ENCODE results near the gene TFR2.

TFR2 gene

DNA sequence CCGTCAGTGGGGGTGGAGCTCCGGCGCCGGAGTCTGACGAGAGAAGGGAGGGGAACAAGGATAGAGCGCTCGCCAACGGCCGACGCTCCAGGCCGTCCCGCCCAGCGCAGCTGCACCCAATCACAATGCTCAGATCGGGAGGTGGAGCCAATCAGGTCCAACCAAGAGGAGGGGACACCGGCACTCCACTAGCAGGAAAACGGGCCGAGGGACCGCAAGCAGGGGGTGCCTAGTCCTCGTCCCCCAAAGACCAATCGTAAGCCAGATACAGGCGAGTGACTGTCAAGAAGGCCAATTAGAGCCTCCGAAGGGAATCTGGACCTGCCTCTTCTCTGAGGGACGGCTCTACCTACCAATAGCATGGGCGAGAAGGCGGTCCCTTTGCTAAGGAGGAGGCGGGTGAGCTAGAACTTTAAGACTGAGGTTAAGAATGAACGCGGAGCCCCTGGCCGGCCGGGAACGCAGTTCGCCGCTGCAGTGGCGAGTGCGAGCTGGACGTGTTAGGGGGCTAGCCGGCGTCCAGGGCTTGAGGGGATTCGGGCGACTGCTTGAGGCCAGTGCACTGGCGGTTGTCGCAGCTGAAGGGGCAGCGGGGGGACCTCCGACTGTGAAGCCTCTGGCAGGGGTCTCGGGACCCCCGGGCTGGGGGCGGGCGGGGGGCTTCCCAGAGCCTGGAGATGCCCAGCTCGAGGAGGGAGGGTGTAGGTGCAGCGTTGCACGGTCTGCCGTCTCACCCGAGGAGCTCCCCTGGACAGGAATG lies 54.9 kb downstream of the TFR2 start, which contains the start of gene FBXO24:
Gene FBXO24 (plus strand): TSS at position 63 of the 760 bp plus-strand sequence. CDS start 298 bp downstream, at position 361.
- DNase-seq (ENCODE audit: low read depth in 2 of 3, low spot score in 2 of 3) = peak; percentile 91 to 98 (median 98)

DNA sequence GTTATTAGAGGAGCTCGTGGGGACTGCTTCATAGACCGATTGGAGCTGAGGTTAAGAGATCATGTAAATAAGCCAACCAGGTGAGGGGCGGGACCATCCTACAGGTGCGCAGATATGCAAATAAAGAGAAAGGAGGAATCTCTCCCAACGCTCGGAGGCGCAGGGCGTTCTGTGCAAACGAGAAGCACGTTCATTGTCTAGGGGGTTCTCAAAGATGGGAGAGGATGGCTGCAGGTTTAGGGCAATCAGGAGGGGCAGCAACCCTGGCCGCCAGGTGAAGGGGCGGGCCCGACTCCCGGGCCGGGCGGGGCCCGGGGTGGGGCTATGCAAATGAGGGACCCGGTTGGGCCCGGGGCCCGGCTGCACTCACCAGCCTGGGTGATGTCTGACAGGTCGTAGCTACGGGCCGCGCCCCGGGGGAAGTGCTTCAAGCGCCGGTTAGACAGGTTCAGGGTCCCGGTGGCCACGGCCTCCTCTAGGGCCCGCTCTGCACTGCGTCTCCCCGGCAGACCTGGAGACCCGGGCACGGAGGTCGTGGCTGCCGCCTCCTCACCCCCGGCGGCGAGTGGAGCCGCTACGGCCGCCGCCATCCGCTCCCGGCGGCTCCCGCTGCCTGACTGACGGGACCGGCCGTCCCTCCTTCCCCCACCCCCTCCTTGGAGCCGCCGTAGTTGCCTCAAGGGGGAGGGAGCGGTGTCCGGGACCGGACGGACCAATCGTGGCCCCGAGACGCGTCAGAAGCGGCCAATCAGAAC lies 55.7 kb downstream of the TFR2 start, which contains the start of gene LRCH4:
Gene LRCH4 (minus strand): TSS at position 619 of the 755 bp plus-strand sequence. CDS start 29 bp downstream, at position 590.
- no peak for DNase-seq (ENCODE audit: low read depth in 2 of 3, low spot score in 2 of 3)

DNA sequence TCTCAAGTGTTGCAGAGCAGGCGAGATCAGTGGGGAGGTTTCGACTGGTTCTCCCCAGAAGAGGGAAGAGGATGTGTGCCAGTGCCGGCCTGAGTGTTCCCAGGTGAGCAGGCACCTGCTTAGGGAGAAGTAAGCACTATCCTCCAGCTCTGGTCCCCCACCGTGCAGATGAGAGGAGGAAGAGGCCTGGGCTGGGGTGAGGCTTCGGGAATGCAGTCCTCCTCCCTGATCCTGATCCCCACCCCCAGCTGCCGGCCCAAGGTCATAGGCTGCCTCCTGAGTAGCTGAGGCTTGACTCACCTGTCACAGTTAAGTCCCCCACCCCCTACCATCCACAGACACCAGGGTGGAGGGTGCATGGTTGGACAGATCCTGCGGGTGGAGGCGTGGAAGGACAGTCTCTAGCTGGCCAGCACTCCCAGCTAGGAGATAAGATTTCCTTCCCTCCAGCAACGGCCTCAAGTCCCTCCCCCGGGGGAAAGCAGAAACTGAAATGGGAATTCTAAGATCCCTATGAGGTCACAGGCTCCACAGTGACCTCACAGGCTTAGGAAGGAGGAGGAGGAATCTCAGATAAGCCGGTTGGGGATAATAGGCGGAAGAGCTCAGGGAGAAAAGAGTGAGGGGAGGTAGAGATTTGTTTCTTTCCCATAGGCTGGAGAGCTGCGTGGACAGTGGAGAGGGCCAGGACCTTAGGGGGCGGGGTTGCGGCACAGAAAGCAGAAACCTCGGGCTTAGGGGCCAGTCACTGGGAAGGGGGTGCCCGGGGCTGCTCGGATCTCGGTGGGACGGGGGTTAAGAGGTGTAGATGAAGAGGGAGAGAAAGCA lies 56.5 kb downstream of the TFR2 start:
- DNase-seq (ENCODE audit: low read depth in 2 of 3, low spot score in 2 of 3) = no peak

DNA sequence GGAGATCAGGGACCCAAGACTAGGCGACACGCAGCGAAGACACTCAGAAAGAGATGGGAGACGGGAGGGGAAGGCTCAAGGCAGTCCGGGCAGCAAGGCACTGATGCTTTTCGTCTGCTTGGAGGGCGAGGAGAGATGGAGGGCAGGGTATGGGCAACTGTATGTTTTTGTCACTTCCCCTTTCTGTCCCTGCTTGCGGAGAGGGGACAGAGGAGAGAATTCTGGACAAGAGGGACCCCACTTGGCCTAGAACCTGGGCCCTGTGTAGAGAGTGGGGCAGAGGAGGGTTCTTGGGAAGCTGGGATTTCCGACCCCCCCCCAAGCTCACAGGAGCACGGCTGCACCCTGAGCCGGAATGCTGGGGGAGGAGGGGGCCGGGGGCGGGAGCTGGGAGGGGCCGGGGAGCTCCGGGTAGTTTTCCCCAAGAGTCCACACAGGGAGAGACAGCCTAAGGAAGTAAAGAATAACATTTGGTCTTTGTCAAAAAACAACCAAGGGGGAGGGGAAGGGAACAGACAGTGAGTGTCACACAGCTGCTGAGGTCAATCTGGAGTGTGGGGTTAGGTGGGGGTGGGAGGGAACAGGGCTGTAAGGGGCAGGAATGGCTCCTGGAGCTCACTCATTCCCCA lies 57.2 kb downstream of the TFR2 start:
- no peak for DNase-seq (ENCODE audit: low read depth in 2 of 3, low spot score in 2 of 3)

DNA sequence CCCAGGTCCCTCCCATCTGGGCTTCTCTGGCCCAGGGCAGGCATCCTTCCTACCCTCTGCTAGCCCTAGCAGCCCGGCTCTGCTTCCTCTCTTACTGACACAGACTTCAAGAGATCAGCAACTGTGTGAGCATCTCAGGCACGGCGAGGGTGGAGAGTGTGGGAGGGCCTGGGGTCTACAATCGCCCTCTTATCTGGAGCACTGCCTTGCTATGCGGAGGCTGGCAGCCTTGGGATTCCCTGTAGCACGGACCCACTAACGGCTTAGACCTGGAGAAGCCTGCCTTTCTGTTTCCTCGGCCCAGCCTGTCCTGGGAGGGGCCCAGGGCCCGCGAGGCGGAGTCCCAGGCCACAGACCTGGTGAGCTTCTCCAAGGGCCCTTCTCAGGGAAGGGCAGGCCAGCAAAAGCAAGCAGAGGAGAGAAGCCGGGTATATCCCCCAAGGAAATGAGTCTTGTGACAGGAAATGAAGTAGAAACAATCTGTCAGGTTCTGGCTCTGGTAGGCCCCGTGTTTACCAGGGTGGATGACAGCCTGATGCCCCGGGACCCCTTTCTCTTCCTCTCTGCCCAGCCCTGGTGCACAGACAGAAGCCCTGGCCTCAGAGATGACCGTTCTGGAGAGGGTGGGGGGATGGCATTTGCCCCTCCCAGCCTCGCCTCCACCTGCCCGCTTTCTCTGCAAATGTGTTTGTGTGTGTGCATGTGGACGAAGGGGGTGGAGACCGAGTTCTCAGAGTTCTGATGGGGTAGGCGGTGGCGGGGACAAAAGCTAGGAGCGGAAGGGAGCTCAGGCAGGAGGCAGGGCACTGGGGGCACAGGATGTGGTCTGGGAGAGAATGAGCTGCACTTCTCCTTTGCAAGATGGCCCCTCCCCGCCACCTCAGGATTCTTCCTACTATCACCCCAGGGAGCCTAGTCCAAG lies 58.0 kb downstream of the TFR2 start:
- DNase-seq (ENCODE audit: low read depth in 2 of 3, low spot score in 2 of 3) = no peak

DNA sequence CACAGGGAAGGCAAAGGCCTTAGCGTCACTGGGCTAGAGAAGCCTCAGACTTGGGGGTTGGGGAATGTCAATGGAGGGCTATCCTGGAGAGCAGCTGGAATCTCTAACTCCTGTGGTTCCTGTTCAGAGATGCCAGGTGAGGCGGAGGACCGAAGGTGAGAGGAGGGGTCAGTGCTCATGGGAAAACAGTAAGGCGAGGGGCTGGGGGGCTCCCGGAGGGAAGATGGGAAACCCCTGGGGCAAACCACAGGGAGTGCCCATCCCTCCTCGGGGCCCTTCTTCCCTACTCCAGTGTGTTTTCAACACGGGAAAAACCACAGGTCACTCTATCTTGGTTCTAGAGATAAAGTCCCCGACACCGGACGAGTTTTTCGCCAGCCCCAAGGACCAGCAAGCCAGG lies 58.7 kb downstream of the TFR2 start:
- no peak for DNase-seq (ENCODE audit: low read depth in 2 of 3, low spot score in 2 of 3)

DNA sequence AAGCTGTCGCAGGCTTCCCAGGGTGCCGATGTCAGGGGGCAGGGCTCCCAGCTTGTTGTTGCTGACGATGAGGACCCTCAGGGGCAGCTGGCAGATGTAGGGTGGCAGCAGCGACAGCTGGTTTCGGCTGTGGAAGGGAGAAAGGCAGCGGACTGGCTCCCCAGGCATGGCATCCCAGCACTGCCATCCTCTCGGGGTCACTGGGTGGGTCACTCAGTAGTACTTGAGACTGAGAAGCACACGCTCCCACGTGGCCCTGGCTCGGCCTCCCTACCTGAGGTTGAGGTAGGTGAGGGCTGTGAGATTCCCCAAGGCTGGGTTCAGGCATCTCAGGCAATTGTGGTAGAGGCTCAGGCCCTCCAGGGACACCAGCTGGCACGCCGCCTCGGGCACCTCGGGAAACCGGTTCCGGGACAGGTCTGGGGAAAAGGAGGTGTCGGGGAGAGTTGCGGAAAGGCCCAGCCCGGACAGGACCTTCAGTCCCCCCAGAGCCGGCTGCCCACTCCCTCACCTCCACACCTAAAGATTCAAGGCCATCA lies 59.2 kb downstream of the TFR2 start:
- no peak for DNase-seq (ENCODE audit: low read depth in 2 of 3, low spot score in 2 of 3)

DNA sequence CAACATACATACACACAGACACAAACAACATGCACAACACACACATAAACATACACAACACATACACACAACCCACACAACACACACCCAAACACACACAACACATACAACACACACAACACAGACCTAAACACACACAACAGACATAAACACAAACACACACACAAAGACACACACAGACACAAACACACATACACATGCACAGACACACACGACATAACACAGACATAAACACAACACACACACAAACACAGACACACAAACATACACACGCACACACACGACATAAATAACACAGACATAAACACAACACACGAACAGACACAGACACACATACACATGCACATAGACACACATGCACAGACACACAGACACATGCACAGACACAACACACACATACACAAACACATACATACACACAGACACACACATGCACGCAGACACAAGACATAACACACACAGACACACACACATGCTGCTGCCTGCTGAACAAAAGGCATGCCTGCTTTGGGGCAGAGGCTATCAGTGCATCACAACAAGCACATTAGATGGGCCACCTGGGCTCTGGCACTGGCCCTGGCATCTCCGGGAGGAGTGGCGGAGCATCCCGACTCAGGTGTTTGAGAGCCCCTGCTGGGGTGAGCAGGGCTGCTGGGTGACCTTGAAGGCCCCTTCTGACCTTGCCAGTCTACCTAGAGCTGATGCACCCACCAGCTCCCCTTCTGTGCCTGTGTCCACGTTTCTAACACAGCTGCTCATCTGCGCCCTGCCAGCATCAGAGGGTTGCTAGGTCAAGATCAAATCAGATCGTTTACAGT lies 60.7 kb downstream of the TFR2 start:
- DNase-seq (ENCODE audit: low read depth in 2 of 3, low spot score in 2 of 3) = no peak

DNA sequence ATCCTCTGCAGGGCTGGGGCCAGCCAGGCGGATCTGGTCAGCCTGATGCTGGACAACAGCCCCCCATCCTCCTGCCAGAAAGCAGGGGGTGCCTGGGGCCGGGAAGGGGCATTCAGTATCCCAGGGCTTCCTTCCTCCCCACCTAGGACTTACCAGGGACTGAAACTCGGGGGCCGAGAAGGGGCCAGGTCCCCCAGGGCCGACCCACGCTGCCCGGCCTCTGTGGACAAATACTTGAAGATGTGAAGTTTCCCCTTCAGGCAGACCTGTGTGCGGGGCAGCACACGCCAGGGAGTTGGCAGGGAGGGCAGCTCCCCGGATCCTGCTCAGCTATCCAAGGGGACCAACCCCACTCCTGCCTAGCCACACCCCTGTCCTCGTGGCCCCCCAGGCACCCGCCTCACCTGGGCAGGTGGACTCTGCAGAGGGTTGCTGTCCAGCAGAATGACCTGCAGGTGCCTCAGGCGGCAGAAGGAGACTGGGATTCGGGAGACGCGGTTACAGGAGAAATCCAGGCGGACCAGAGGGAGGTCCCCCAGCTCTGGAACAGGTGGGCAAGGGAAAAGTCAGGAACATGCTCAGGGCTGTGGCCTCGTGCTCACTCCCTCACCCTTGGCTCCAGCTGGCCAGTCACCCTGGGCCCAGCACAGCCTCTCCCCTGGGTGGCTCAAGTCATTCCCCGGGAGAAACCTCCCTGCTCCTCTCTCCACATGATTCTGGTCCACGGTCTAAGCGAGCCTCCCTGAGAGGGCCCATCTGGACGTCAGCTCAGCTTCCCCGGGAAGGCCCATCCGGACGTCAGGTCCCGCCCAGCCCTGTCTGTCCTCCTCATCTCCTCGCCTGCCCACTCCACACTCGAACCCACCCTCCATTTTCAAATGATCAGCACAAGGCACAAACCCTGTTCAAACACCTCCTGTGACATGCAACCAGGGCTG lies 62.8 kb downstream of the TFR2 start:
- no peak for DNase-seq (ENCODE audit: low read depth in 2 of 3, low spot score in 2 of 3)

DNA sequence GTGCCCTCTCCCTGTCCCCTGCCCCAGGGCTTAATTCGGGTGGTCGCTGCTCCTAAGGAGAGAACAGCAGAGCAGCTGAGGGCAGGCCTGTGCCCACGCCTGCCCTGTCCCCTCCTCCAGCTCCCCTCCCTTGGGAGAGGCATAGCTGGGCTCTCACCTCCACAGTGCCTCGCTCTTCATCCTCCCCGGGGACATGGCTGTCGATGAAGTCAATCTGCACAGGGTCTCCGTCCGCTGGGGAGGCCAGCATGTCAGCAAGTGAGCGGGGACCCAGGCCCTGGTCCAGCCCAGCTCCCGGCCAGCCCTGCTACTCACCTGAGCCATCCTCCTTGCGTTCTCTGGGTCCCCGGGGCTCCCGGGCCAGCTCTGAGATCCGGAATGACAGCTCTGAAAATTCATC lies 63.8 kb downstream of the TFR2 start:
- DNase-seq (ENCODE audit: low read depth in 2 of 3, low spot score in 2 of 3) = no peak

DNA sequence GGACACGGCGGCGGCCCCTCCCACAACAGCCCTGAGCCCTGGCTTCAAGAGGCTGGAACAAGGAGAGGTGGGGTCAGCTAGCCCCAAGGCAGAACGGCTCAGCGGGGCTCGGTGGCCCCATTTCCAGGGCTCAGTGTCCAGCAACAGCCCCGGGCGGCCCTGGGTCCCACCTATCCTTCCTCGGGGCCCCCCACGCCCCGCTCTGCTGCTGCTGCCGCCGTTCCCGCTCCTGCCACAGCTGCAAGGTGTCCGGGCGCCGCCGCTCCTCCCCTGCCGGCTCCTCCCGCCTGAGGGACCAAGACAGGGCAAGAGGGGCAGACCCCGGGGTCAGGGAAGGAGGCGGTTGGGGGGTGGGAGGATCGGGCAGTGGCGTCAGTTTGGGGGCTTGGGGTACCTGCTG lies 64.2 kb downstream of the TFR2 start:
- DNase-seq (ENCODE audit: low read depth in 2 of 3, low spot score in 2 of 3) = no peak

DNA sequence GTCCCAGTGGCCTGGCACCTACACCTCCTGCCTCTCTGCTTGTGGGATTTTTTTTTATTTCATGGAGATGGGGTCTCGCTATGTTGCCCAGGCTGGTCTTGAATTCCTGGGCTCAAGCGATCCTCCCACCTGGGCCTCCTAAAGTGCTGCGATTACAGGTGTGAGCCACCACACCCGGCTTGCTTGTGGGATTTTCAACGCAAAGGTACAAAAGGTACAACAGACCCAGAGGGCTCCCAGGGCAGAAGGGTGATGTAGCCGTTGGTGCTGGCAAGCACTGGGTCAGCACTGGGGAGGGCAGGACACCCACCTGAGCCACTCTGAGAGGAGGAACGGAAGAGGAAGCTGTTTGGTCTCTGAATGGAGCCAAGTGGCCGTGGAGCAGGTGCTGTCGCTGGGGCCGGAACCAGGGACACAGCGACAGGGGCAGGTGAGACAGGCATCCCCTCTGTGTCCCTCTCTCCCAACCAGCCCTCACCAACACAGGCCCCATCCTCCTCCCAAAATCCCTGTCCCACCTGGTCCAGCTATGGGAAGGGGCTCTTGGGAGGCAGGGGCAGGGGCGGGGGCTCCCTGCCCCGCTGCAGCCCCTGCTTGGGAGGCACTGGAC lies 64.9 kb downstream of the TFR2 start:
- DNase-seq (ENCODE audit: low read depth in 2 of 3, low spot score in 2 of 3) = no peak

DNA sequence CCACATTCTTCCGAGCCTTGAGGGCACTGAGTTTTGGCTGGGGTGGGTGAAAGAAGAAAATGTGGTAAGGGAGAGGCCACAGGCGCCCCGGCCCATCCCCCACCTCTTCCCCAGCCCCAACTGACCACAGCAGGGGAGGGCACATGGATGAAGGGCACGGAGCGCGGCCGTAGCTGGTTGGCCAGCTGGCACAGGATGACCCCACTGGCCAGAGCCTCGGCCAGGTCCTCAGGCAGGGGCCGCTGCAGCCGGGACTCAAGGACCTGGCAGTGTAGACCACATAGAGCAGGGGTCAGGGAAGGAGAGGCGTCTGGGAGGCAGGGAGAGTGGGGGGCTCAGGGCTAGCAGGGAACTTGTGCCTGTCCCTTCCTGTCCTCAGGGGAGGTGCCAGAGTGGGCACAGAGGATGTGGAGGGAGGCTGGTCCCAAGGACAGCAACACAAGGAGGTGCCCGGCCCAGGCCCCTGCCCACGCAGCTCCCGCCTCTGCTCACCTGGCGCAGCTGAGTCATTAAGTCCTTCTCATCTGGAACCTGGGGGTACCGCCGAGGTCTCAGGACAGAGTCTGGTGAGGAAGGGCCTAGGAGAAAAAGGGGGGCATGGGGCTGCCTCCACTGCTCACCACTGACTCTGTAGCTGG lies 65.5 kb downstream of the TFR2 start:
- DNase-seq (ENCODE audit: low read depth in 2 of 3, low spot score in 2 of 3) = no peak

DNA sequence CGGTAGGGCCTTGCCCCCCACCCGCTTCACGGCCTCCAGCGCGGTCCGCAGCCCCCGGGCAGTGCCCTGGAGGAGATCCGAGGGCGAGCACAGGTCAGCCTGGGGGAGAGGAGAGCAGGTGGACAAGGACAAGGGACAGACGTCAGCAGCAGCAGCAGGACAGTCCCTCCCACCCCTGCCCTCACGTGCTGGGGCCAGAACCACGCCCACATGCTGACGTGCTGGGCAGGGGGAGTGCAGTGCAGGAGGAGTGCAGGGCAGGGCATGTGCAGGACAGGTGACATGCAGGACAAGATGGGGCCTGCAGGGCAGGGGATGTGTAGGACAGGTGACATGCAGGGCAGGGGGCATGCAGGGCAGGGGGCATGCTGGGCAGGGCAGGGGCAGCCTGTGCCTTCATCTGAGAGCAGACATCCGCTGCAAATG lies 66.1 kb downstream of the TFR2 start:
- no peak for DNase-seq (ENCODE audit: low read depth in 2 of 3, low spot score in 2 of 3)

DNA sequence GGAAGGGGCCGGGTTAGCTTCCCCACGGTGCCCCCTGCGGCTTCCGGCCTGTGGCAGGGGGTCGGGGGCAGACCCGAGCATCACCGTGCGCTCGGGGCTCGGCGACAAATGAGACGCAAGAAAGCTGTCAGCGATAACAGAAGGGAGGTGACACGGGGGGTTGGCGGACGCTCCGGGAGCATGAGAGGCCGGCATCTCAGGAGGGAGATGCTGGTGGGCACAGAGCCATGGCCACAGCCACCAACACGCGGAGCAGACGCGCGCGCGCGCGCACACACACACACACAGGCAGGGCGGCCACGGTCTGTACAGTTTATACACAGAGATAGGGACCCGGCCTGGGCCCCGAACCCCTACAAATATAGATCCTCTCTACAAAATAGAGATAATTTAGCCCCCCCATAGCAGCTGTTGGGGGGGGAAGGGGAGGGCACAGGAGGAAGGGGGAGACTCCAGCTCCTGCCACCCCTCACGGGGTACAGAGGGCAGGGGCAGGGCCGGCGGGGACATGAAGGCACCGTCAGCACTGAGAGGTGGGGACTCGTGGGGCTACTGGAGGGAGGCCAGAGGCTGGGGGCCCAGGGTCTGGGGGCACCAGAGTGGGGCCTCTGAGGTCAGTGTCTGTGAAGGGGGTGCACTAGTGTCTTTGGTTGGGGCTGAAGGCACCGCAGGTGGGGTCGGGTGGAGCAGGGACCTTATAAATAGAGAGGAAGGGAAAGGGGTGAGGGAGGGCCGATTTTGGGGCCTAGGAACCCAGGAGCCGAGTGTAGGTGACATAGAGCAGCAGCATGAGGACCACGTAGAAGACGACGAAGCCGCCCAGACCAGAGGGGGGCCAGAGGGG lies 66.8 kb downstream of the TFR2 start:
- no peak for DNase-seq (ENCODE audit: low read depth in 2 of 3, low spot score in 2 of 3)
